NCI-H2171 (cell line): ENCODE data around the gene PTDSS2.
A peak's percentile ranks its signal among the peaks of the same experiment; 100 is the strongest.
"Not testable (repeated sequence)": the region's sequence is repeated elsewhere in the genome, so short reads cannot be mapped to it uniquely, and the experiment has no call there.

Source experiments
- DNase-seq: peaks from one replicate; lab custom pipeline; 2025; lab: John Stamatoyannopoulos, UW

The PTDSS2 gene

DNA sequence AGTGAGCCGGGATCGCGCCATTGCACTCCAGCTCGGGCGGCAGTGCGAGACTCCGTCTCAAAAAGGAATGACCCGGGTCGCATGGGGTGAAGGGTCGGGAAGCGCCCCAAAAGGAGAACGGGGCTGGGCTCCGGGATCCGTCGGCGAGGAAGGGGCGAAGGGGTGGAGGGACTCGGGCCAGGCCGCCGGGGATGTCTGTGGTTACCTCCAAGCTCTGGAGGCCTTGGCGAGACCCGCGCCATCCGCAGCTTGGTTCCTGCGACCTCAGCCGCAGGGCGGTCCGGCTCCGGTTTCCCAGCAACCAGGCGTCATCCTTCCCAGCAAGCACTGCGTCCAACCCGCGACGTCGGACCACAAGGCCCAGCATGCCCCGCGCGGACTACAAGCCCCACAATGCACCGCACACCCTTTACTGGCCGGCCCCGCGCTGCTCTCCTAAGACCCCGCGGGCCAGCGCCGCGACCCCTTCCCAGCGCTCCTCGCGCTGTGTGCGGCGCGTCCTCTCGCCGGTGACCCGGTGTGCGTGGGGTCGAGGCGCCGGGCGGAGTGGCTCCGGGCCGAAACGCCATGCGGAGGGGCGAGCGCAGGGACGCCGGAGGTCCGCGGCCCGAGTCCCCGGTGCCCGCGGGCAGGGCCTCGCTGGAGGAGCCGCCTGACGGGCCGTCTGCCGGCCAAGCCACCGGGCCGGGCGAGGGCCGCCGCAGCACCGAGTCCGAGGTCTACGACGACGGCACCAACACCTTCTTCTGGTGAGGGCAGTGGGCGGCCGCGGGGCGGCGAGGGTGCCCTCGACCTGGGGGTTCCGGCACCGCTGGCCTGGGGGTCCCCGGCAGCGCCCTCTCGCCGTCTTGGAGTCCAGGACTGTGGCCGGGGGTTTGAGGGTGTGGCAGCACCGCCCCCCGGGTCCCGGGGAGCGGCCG is at the start of gene PTDSS2:
TSS of gene PTDSS2 (plus strand) at position 391 of the 920 bp plus-strand sequence. CDS start at position 568, 177 bp downstream.
- peak; percentile 80 for DNase-seq

- DNase-seq, result not testable (repeated sequence)
Measured at GRCh38 chr11:401196-401595, 48.9 kb upstream of the PTDSS2 start.

- DNase-seq, result no peak
Measured at GRCh38 chr11:403021-403760, 46.9 kb upstream of the PTDSS2 start.

- no peak for DNase-seq
Measured at GRCh38 chr11:403761-404431, 46.2 kb upstream of the PTDSS2 start.

GRCh38 chr11:404551-405264 is 45.4 kb upstream of the PTDSS2 start:
- DNase-seq, result no peak

DNA sequence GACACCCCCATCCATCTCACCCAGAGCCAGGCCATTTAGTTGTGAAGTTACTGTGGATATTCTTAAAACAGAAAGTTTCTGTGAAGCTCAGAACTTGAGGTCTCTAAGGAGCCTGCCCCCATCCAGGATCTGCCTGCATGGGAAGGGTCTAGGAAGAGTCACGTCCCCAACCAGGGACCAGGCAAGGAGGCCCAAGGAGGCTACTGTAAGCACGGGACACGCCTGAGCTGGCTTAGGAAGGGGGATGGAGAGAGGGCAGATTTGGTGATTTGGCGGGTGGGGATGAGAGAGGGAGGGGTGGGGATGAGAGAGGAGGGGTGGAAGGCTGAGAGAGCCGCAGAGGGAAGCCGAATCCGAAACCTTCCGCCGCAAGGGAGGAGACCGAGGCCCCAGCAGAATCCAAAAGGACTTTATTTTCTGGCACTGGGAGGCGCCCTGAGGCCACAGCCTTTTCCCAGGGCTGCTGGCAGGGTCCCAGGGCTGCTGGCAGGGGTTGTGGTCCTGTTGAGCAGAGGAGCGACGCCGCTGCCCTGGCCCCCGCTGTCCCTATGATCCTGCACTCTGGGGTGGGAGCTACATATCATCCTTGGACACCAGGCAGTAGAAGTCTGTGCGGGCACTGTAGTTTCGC is 44.6 kb upstream of the PTDSS2 start:
- no peak for DNase-seq

DNA sequence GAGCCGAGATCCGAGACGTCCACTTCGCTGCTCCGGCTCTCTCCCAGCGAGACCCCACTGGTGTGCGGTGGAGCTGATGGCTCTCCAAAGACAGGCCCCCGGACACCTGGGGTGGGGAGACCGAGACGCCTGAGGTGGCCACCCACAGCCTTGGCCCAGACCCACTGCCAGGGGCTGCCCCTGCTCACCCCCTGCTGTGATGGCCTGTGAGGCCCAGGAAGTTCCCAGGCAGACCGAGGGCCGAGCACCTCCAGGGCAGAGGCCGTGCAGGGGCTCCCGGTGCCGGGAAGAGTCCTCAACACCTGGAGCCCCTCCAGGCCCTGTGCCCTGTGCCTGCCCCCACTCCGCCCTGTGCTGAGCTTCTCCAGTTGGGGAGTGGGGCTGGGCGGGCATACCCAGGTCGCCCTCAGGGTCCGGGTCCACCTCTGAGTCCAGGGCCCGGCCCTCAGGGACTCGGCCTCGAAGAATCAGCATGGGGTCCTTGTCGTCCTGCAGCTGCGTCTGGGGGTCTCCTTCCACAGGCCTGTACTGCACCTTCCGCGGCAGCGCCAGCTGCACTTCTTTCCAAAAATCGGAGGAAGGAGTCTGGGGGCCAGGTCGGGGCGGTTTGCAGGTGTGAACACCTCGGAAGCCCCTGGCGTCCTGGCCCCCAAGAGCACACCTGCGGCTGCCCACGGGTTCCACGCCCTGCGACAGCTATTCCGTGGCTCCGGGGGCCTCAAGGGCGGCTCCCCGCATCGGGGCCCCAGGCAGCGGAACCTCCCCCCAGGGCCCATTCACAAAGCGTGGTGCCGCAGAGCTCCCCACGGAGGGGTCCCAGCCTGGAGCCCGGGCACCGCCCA is 43.9 kb upstream of the PTDSS2 start:
- DNase-seq, result no peak

DNA sequence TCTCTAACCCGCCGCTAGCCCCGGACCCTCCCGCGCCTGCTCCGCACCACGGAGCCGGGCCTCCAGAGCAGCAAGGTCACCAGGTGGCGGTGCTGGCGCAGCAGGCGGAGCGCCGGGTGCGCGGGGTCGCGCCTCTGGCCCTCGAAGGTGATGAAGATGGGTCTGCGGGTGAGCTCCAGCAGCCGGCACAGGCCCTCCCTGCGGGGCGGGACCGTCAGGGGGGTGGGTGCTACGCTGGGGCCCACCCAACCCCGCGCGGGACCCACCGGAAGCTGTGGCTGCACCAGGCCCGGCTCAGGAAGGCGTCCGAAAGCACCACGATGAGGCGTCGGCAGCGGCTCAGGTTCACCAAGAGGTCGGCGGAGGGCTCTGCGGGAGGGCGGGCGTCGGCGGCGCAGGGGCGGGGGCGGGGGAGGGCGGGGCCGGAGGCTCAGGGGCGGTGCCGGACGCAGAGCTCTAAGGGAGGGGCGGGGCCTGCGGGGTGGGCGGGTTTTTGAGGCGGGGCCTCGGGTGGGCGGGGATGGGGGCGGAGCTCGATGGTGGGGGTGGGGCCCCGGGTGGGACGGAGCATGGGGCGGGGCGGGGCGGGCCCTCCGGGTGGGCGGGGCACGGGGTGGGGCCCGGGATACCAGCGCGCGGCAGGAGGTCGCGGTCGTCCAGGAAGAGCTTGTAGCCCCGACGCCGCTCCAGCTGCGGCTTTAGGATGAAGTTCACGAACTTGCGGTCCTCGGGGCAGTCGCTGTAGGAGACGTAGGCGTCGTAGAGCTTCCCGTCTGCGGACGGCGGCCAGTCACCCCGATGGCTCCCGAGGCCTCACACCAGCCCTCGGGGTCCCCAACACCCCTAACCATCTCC is 43.1 kb upstream of the PTDSS2 start:
- no peak for DNase-seq

- no peak for DNase-seq
Measured at GRCh38 chr11:407651-408123, 42.4 kb upstream of the PTDSS2 start.

GRCh38 chr11:408154-409007 is 41.7 kb upstream of the PTDSS2 start:
- DNase-seq, result no peak

DNA sequence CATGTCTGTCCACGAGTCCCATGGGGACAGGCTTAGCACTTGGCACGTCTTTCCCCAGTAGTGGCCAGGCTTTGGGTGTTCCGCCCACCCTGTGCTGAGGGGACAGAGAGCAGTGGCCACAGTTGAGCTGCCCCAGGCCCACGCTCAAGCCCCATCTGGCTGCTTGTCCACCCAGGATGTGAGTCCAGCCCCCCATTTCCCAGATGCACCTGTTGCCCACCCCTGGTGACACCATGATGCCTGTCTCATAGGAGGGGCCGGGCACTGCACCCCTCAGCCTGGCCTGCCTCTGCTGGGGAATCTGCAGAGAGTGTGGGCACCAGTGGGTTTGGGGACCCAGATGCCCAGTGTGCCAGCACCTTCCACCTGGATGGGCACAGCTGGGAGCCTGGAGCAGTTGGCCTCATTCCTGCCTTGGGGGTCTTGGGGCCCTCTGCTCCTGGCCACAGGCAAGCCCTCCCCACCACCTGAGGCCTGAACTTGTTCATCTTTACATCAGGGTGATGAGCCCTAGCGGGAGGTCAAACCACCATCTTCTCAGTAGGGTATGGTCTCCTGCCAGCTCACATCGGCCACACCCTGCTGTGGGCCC is 41.0 kb upstream of the PTDSS2 start:
- DNase-seq, result no peak

DNA sequence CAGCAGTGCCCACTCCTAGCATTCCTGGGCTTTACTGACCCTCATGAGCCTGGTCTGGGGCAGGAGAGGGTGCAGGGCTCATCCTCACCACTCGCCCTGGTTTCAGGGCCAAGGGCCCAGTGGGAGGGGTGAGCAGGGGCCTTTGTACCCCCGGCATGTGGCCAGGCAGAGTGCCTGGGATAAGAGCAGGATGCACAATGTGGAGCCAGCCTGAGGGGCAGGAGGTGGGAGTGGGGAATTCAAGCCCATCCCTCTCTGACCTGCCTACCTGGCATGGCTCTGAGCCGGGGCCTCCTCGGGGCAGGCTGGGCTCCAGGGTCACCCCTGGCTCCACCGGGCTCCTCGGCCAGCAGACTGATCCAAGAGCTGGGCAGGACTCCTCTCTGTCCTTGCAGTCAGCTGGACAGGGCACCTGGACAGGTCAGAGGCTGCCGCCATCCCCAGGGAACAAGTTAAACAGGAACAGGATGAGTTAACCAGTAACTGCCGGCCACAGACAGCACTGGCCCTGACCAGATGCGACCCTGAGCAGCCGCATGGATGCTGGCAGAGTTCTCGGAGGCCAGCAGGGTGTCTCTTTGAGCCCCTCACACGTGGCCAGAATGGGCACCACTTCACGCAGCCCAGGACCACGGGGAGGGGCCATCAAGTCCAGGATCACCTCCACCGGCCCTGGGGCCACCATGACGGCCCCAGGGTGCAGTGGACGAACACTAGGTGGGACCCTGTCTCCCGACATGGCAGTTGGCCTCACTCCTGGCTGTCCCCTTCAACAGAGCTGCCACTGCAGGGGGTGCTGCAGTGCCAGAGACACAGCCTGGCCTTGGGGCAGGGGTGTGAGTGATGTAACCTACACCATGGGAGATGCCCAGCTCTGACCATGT is 40.2 kb upstream of the PTDSS2 start:
- no peak for DNase-seq

GRCh38 chr11:410711-411110 is 39.4 kb upstream of the PTDSS2 start:
- DNase-seq, result not testable (repeated sequence)

GRCh38 chr11:411520-411919 is 38.6 kb upstream of the PTDSS2 start:
- DNase-seq, result not testable (repeated sequence)

DNA sequence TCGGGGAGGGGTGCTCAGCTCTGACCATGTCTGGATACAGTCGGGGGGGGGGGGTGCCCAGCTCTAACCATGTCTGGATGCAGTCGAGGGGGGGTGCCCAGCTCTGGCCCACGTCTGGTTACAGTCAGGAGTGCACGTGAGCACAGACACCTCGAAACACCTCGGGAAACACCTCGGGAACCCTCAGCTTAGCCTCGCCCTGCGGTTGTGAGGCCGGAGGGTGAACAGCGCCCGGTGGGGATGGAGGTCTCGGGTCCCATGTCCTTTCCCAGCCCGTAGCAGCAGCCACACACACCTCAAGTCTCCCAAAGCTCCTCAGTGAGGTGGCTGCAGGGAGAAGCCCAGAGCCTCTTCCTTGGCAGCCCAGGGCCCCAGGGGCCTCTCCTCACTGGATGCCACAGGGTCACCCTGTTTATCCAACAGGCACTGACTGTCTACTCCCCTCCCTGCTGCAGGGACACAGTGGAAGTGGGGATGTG is 37.4 kb upstream of the PTDSS2 start:
- no peak for DNase-seq

- DNase-seq, result no peak
Measured at GRCh38 chr11:413120-414081, 36.7 kb upstream of the PTDSS2 start.
